Activated CD4-positive, alpha-beta T cell treated with anti-CD3 and anti-CD28 coated beads for 48 hours (primary cell): ENCODE measurements around the gene TRA2B.

Experiments used
- DNase-seq: peaks from one replicate; pipeline ENCODE4 v3.0.0-alpha.2; 2020

Gene TRA2B

GRCh38 chr3:185937689-185938374, at the start of gene TRA2B:
TSS of gene TRA2B (minus strand) at chr3:185938014. CDS start at chr3:185937860, 154 bp downstream.
- peak; percentile 100 for DNase-seq

- no peak for DNase-seq
Measured at GRCh38 chr3:185986198-185986777, 48.5 kb upstream of the TRA2B start.

- DNase-seq, result no peak
Measured at GRCh38 chr3:185984203-185984602, 46.4 kb upstream of the TRA2B start.

GRCh38 chr3:185983495-185984141, 45.8 kb upstream of the TRA2B start:
- peak; percentile 63 for DNase-seq

GRCh38 chr3:185982632-185983031, 44.8 kb upstream of the TRA2B start:
- no peak for DNase-seq

GRCh38 chr3:185981621-185982020, 43.8 kb upstream of the TRA2B start:
- DNase-seq, result no peak

- DNase-seq, result no peak
Measured at GRCh38 chr3:185979721-185980121, 41.9 kb upstream of the TRA2B start.

- DNase-seq, result no peak
Measured at GRCh38 chr3:185978516-185978915, 40.7 kb upstream of the TRA2B start.

GRCh38 chr3:185977679-185978040, 39.8 kb upstream of the TRA2B start:
- DNase-seq, result no peak

GRCh38 chr3:185976977-185977678, 39.3 kb upstream of the TRA2B start:
- DNase-seq, result peak; percentile 94

- no peak for DNase-seq
Measured at GRCh38 chr3:185976100-185976499, 38.3 kb upstream of the TRA2B start.

GRCh38 chr3:185971579-185971978, 33.8 kb upstream of the TRA2B start:
- DNase-seq, result no peak

- DNase-seq, result no peak
Measured at GRCh38 chr3:185968168-185968567, 30.4 kb upstream of the TRA2B start.

GRCh38 chr3:185966655-185967054, 28.8 kb upstream of the TRA2B start:
- no peak for DNase-seq

GRCh38 chr3:185965496-185965895, 27.7 kb upstream of the TRA2B start:
- no peak for DNase-seq

- peak; percentile 25 for DNase-seq
Measured at GRCh38 chr3:185961675-185962232, 23.9 kb upstream of the TRA2B start.

GRCh38 chr3:185960522-185961288, 22.9 kb upstream of the TRA2B start:
- peak; percentile 26 for DNase-seq

GRCh38 chr3:185959609-185960521, 22.1 kb upstream of the TRA2B start:
- no peak for DNase-seq

GRCh38 chr3:185958626-185959025, 20.8 kb upstream of the TRA2B start:
- DNase-seq, result no peak

- DNase-seq, result no peak
Measured at GRCh38 chr3:185956244-185956643, 18.4 kb upstream of the TRA2B start.

- no peak for DNase-seq
Measured at GRCh38 chr3:185954366-185954723, 16.5 kb upstream of the TRA2B start.

GRCh38 chr3:185950728-185951127, 12.9 kb upstream of the TRA2B start:
- no peak for DNase-seq
